Keratinocyte (primary cell): ENCODE data around the gene SNIP1. TPM values are rescaled to one million over a fixed set of nuclear protein-coding genes. Genes with fewer than 3 reads are reported as not detected.

ENCODE experiments used
- DNase-seq: peaks from one replicate; pipeline ENCODE4 v3.0.0-alpha.2; 2011; ENCODE audit warnings: low read depth, missing footprints, low spot score
- FAIRE-seq: peaks from 2 replicates; lab custom pipeline; 2011; peaks lifted over from hg19 to GRCh38; lab: Jason Lieb, UNC
- H2AFZ ChIP-seq: 2 replicates; pipeline ENCODE4 v1.6.0; 2012; ENCODE audit warnings: low read length, control low read depth, inconsistent platforms; ENCODE audit not compliant: control insufficient read depth
- H3K27ac ChIP-seq: 2 replicates; pipeline ENCODE4 v1.5.1; 2011; ENCODE audit warnings: low read length; ENCODE audit not compliant: control insufficient read depth, insufficient read depth
- H3K27me3 ChIP-seq: 3 replicates; pipeline ENCODE4 v1.6.0; 2011; ENCODE audit warnings: low read length; ENCODE audit not compliant: control insufficient read depth, insufficient read depth; ENCODE audit errors: extremely low read depth
- H3K36me3 ChIP-seq, 2 experiments: 2 replicates in 1 of 2; 3 replicates in 1 of 2; pipeline ENCODE4 v1.5.1; 2011; ENCODE audit warnings: low read length in 2 of 2, mild to moderate bottlenecking in 1 of 2; ENCODE audit not compliant: control insufficient read depth in 2 of 2, insufficient read depth in 2 of 2; ENCODE audit errors: extremely low read depth in 1 of 2
- H3K4me1 ChIP-seq: 3 replicates; pipeline ENCODE4 v1.5.1; 2011; ENCODE audit warnings: low read length; ENCODE audit not compliant: control insufficient read depth, insufficient read depth; ENCODE audit errors: extremely low read depth
- H3K4me2 ChIP-seq: 3 replicates; pipeline ENCODE4 v1.6.0; 2011; ENCODE audit warnings: low read depth, low read length; ENCODE audit not compliant: control insufficient read depth, insufficient read depth; ENCODE audit errors: extremely low read depth
- H3K4me3 ChIP-seq, 3 experiments: fragments of 200-600 bp in 1 of 3; sonication (generic) in 1 of 3; 2 replicates in 2 of 3; 3 replicates in 1 of 3; pipeline ENCODE4 v1.5.1; 2011 to 2016; ENCODE audit warnings: low read length in 3 of 3, mild to moderate bottlenecking in 3 of 3, control low read depth in 2 of 3, inconsistent platforms in 1 of 3, low read depth in 1 of 3, mixed read lengths in 1 of 3, mixed run types in 1 of 3, moderate library complexity in 1 of 3; ENCODE audit not compliant: control insufficient read depth in 2 of 3, insufficient read depth in 2 of 3; ENCODE audit errors: extremely low read depth in 1 of 3
- H3K79me2 ChIP-seq: 2 replicates; pipeline ENCODE4 v1.6.0; 2012; ENCODE audit warnings: low read length; ENCODE audit not compliant: control insufficient read depth, insufficient read depth
- H3K9ac ChIP-seq: 3 replicates; pipeline ENCODE4 v1.6.0; 2011; ENCODE audit warnings: low read length; ENCODE audit not compliant: control insufficient read depth, insufficient read depth; ENCODE audit errors: extremely low read depth
- H3K9me1 ChIP-seq: 3 replicates; pipeline ENCODE4 v1.6.0; 2011; ENCODE audit warnings: low read length; ENCODE audit not compliant: control insufficient read depth, insufficient read depth; ENCODE audit errors: extremely low read depth
- H3K9me3 ChIP-seq: 2 replicates; pipeline ENCODE4 v1.5.1; 2012; ENCODE audit warnings: low read depth, low read length; ENCODE audit not compliant: control insufficient read depth
- H4K20me1 ChIP-seq: 3 replicates; pipeline ENCODE4 v1.6.0; 2011; ENCODE audit warnings: low read length; ENCODE audit not compliant: control insufficient read depth, insufficient read depth; ENCODE audit errors: extremely low read depth
- CTCF ChIP-seq, 3 experiments: IDR thresholded peaks in 1 of 3; conservative IDR thresholded peaks in 1 of 3; optimal IDR thresholded peaks in 1 of 3; 2 replicates in 2 of 3; 3 replicates in 1 of 3; pipeline versions ENCODE3 to v1.5.1; 2011; ENCODE audit warnings: low read length in 3 of 3, mild to moderate bottlenecking in 3 of 3, moderate library complexity in 2 of 3, control low read depth in 1 of 3, inconsistent platforms in 1 of 3; ENCODE audit not compliant: insufficient read depth in 2 of 3; ENCODE audit errors: extremely low read depth in 1 of 3
- EZH2 ChIP-seq: IDR thresholded peaks from one replicate; pipeline ENCODE4 v1.6.1; 2012; ENCODE audit warnings: inconsistent platforms, mild to moderate bottlenecking, low read length, moderate library complexity
- dilution Hi-C: fragments of 300-500 bp; cut with MboI; formaldehyde crosslinking; loops from one replicate; pipeline ENCODE4 v1.7.0; 2020; ENCODE audit warnings: low sequenced_read_pairs; ENCODE audit not compliant: extremely low pct_ligation_motif_present
- polyA plus RNA-seq, 5 experiments: library from polyadenylated mRNA; depleted of rRNA in 3 of 5; stranded (reverse) in 3 of 5; stranded (forward) in 1 of 5; unstranded in 1 of 5; fragments of >200 nt; gene quantifications; 1 replicate in 1 of 5; 2 replicates in 3 of 5; 3 replicates in 1 of 5; pipeline versions ENCODE4 v1.2.1 to v1.2.3, GENCODE V29; 2011 to 2012; ENCODE audit warnings: missing spikeins in 2 of 5, low read depth in 1 of 5, low replicate concordance in 1 of 5

SNIP1 gene
- polyA plus RNA-seq, 1 donor (not counting 4 experiments of a cell fraction or from before 2014, with no cell fraction given) = 8.9 TPM

- H2AFZ ChIP-seq = peak within 1 kb of the TSS; percentile 100
- H3K27ac ChIP-seq = peak within 1 kb of the TSS; percentile 95
- H3K27me3 ChIP-seq = no peaks in the 10 kb centered on the region
- H3K4me2 ChIP-seq = peak within 1 kb of the TSS; percentile 99
- H3K9me3 ChIP-seq = no peaks in the 10 kb centered on the region
- FAIRE-seq (peak; percentile 32), DNase-seq (peak; percentile 69)
- dilution Hi-C loops = loop anchor here (25.0 kb wide), 1 partner anchor 92 kb away; the partner anchor contains the start of gene CDCA8
- H3K9me1 ChIP-seq = no peaks in the 10 kb centered on the region
- peaks cover 47% of the 10 kb centered on the region for H3K79me2 ChIP-seq
- H3K4me1 ChIP-seq = peaks cover 16% of the 10 kb centered on the region
- peaks cover 5 to 21% of the 10 kb centered on the region in 2 experiments for H3K36me3 ChIP-seq
- H3K4me3 ChIP-seq = peak within 1 kb of the TSS; percentile 84 to 99 (median 97)
- H4K20me1 ChIP-seq = peaks cover 3% of the 10 kb centered on the region
- peak within 1 kb of the TSS; percentile 97 for H3K9ac ChIP-seq
- TF ChIP-seq EZH2 (no peak), CTCF (optimal IDR thresholded peaks at IDR 0.05 in 1 of 3, IDR thresholded peaks at IDR 0.05 in 1 of 3, conservative IDR thresholded peaks at IDR 0.05 in 1 of 3; ENCODE audit: extremely low read depth in 1 of 3, insufficient read depth in 2 of 3, low read length in 3 of 3) (no peak)
Observed at GRCh38 chr1:37595440-37596181, 41.5 kb upstream of the SNIP1 start, which contains the start of gene GNL2. TSS of gene GNL2 (minus strand) at chr1:37595937. CDS start at chr1:37595822, 115 bp downstream.

DNA sequence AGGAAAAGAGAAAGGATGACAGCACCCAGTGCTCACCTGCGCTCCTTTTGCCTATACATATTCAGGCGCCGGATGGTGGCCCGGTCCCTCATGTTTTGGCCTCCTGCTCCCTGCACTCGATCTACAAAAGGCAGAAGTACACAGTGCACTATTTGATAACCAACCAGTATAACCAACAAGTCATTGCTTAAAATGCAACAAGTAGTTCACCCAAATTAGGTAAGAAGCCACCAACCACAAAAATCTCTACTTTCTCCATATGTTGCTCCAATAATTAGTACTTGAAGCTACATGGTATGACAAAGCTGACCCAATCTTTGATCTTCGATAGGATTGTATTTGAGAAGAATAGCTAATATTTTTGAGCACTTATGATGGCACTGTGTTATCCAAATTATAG lies 39.6 kb upstream of the SNIP1 start:
- no peak overlapping the region for H3K9ac ChIP-seq
- TF ChIP-seq CTCF (optimal IDR thresholded peaks at IDR 0.05 in 1 of 3, IDR thresholded peaks at IDR 0.05 in 1 of 3, conservative IDR thresholded peaks at IDR 0.05 in 1 of 3; ENCODE audit: extremely low read depth in 1 of 3, insufficient read depth in 2 of 3, low read length in 3 of 3) (no peak), EZH2 (no peak)
- H3K9me3 ChIP-seq = no peaks in the 10 kb centered on the region
- DNase-seq (no peak), FAIRE-seq (no peak)
- peaks cover 9 to 34% of the 10 kb centered on the region in 2 experiments for H3K36me3 ChIP-seq
- dilution Hi-C loops = loop anchor here (25.0 kb wide), 1 partner anchor 94 kb away; the partner anchor contains the start of gene CDCA8
- H4K20me1 ChIP-seq = peaks cover 3% of the 10 kb centered on the region
- peaks cover 55% of the 10 kb centered on the region for H3K79me2 ChIP-seq
- H3K4me2 ChIP-seq = no peak overlapping the region
- H3K9me1 ChIP-seq = no peaks in the 10 kb centered on the region
- no peaks in the 10 kb centered on the region for H3K27me3 ChIP-seq
- H3K4me1 ChIP-seq = peaks cover 16% of the 10 kb centered on the region
- H2AFZ ChIP-seq = no peak overlapping the region
- H3K27ac ChIP-seq = no peak overlapping the region
- H3K4me3 ChIP-seq = no peak overlapping the region
